ENCODE data around the gene USP44. TPM values are rescaled to one million over a fixed set of nuclear protein-coding genes. Genes with fewer than 3 reads are reported as not detected.
A peak's percentile ranks its signal among the peaks of the same experiment; 100 is the strongest.

The USP44 gene
- total and polyA plus RNA-seq, 2 of the 13 experiments (the other 11 are each of a cell fraction or from before 2014, with no cell fraction given), result 0.05 to 0.07 TPM

DNA sequence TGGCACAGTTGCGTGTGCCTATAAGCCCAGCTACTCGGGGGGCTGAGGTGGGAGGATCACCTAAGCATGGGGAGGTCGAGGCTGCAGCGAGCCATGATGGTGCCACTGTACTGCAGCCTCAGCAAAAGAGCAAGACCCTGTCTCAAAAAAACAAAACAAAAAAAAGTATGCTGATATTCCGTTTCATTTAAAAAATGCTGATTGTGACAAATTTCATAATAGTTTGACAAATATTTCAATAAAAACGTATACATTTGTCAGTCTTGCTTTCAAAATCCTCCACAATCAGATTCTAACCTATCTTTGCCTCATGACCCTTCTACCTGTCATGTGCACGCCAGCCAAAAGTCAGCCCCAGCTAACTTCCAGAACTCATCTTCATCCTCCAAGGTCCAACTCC lies 9.8 kb downstream of the USP44 start:
- Histone ChIP-seq H3K9ac (ENCODE audit: insufficient read depth, low read depth, low read length) (no peak overlapping the region), H3K4me2 (ENCODE audit: low read depth, low read length) (no peak overlapping the region), H3K36me3 (replicated peaks in 1 of 2; ENCODE audit: control insufficient read depth in 1 of 2, insufficient read depth in 2 of 2, low read length in 2 of 2) (no peaks in the 10 kb centered on the region), H3K9me3 (ENCODE audit: low read length) (no peaks in the 10 kb centered on the region), H2AFZ (ENCODE audit: low read length) (no peak overlapping the region), H3K4me1 (ENCODE audit: insufficient read depth, low read length) (no peaks in the 10 kb centered on the region), H3K79me2 (ENCODE audit: insufficient read depth, low read length) (no peaks in the 10 kb centered on the region), H3K27me3 (ENCODE audit: control insufficient read depth in 1 of 2, insufficient read depth in 2 of 2, low read length in 2 of 2) (peaks cover 0 to 11% of the 10 kb centered on the region in 2 experiments; a peak in 2 of 5 replicates), H3K27ac (ENCODE audit: extremely low read length, insufficient read depth, low read length) (no peak overlapping the region), H4K20me1 (ENCODE audit: insufficient read depth, low read length) (no peaks in the 10 kb centered on the region), H3K4me3 (replicated peaks in 1 of 3; ENCODE audit: insufficient read depth in 1 of 3, low read depth in 2 of 3, low read length in 3 of 3) (no peak overlapping the region)
- 32% methylated on average over 7 of the region's 7 CpGs for WGBS (ENCODE audit: low lambda C conversion rate)
- ChIA-PET POLR2A (no interaction called here), CTCF (ENCODE audit: low intra/inter-chr PET ratio, low total read pairs) (no interaction called here)
- BruUV-seq (replicated peaks), result no TSS peak
- ATAC-seq, result no peak
- intact Hi-C loops (cut with micrococcal nuclease; ENCODE audit: unreplicated experiment), result no loop called here
- FAIRE-seq, result no peak
- in situ Hi-C loops (cut with HindIII; ENCODE audit: extremely low pct_ligation_motif_present, low pct_unique_long_range_greater_than_20kb), result loop anchor here (25.0 kb wide), 1 partner anchor 429 kb away; no protein-coding TSS in a partner anchor
- DNase-seq (ENCODE audit: low spot score), result no peak
- TF ChIP-seq, protein P1, sequence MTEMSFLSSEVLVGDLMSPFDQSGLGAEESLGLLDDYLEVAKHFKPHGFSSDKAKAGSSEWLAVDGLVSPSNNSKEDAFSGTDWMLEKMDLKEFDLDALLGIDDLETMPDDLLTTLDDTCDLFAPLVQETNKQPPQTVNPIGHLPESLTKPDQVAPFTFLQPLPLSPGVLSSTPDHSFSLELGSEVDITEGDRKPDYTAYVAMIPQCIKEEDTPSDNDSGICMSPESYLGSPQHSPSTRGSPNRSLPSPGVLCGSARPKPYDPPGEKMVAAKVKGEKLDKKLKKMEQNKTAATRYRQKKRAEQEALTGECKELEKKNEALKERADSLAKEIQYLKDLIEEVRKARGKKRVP (CRISPR knock-in tag; IDR thresholded peaks at IDR 0.05), result no peak
- no peak for TF ChIP-seq KLF6 (CRISPR knock-in tag; IDR thresholded peaks at IDR 0.05)
- no peak for TF ChIP-seq NRL (CRISPR knock-in tag; IDR thresholded peaks at IDR 0.05; ENCODE audit: borderline replicate concordance)
- no peak for TF ChIP-seq ZNF709 (CRISPR knock-in tag; IDR thresholded peaks at IDR 0.05)
- TF ChIP-seq ZBTB39 (CRISPR knock-in tag; IDR thresholded peaks at IDR 0.05), result no peak
- TF ChIP-seq MAFK (conservative IDR thresholded peaks at IDR 0.05 in 1 of 2, IDR thresholded peaks at IDR 0.05 in 1 of 2; ENCODE audit: low read length in 2 of 2), result peak; percentile 92 to 96
- peak; percentile 96 for TF ChIP-seq MAFF (IDR thresholded peaks at IDR 0.05; ENCODE audit: low read depth, low read length)
- no peak for TF ChIP-seq ZNF737 (CRISPR knock-in tag; IDR thresholded peaks at IDR 0.05; ENCODE audit: borderline replicate concordance)
- TF ChIP-seq FOXA3 (CRISPR knock-in tag; IDR thresholded peaks at IDR 0.05), result no peak
- no peak for TF ChIP-seq ZGPAT (CRISPR knock-in tag; IDR thresholded peaks at IDR 0.05)
- TF ChIP-seq GATAD1 (CRISPR knock-in tag; IDR thresholded peaks at IDR 0.05), result no peak
- no peak for TF ChIP-seq ZNF407 (CRISPR knock-in tag; IDR thresholded peaks at IDR 0.05; ENCODE audit: not compliant biosample characterization)
- TF ChIP-seq HNRNPL (IDR thresholded peaks at IDR 0.05; ENCODE audit: low read depth, low read length), result no peak

Data from HepG2 (cell line).